A673 (cell line): Measurements from ENCODE around the gene HES5. TPM values are rescaled to one million over a fixed set of nuclear protein-coding genes. Genes with fewer than 3 reads are reported as not detected.

ENCODE experiments used
- BruUV-seq: library from RNA; stranded (reverse); fragments of 400-500 nt; replicated peaks from 2 replicates; lab custom pipeline; 2021; lab: Mats Ljungman, UMichigan
- CTCF ChIA-PET: fragments of 300-600 bp; sonication (Branson Sonifier 250); formaldehyde crosslinking; loops from one replicate; lab custom pipeline; 2022; ENCODE audit warnings: antibody characterized with exemption; lab: Charles Lee
- POLR2A ChIA-PET: fragments of 300-600 bp; sonication (Branson Sonifier 250); formaldehyde crosslinking; loops from one replicate; lab custom pipeline; 2022; ENCODE audit warnings: antibody characterized with exemption; ENCODE audit not compliant: low non-redundant PET; lab: Charles Lee
- DNase-seq: peaks from one replicate; pipeline ENCODE4 v3.0.0-alpha.2; 2015; ENCODE audit warnings: low spot score
- H3K27ac ChIP-seq: fragments of 200-600 bp; sonication (generic); 2 replicates; pipeline ENCODE4 v1.5.1; 2016; ENCODE audit warnings: mixed run types, low read depth, mild to moderate bottlenecking, mixed read lengths, antibody characterized with exemption, low read length; ENCODE audit not compliant: poor library complexity, severe bottlenecking
- H3K27me3 ChIP-seq: fragments of 200-600 bp; sonication (generic); replicated peaks from 2 replicates; pipeline ENCODE4 v1.6.1; 2017; ENCODE audit warnings: mixed run types, low read depth, mild to moderate bottlenecking, mixed read lengths, antibody characterized with exemption, low read length; ENCODE audit not compliant: insufficient read depth, poor library complexity
- H3K36me3 ChIP-seq: fragments of 200-600 bp; sonication (generic); 2 replicates; pipeline ENCODE4 v1.6.1; 2016; ENCODE audit warnings: mixed run types, mild to moderate bottlenecking, mixed read lengths, antibody characterized with exemption, low read length; ENCODE audit not compliant: insufficient read depth, poor library complexity, severe bottlenecking
- H3K4me1 ChIP-seq: fragments of 200-600 bp; sonication (generic); 2 replicates; pipeline ENCODE4 v1.6.1; 2017; ENCODE audit warnings: mixed run types, mild to moderate bottlenecking, mixed read lengths, antibody characterized with exemption, low read length; ENCODE audit not compliant: insufficient read depth, poor library complexity, severe bottlenecking
- H3K4me3 ChIP-seq: fragments of 200-600 bp; sonication (generic); 2 replicates; pipeline ENCODE4 v1.5.1; 2016; ENCODE audit warnings: low read depth, mixed run types, mild to moderate bottlenecking, mixed read lengths, low read length; ENCODE audit not compliant: poor library complexity, severe bottlenecking
- H3K9me3 ChIP-seq: fragments of 200-600 bp; sonication (generic); 2 replicates; pipeline ENCODE4 v1.6.1; 2016; ENCODE audit warnings: mixed run types, low read depth, mild to moderate bottlenecking, mixed read lengths, antibody characterized with exemption, low read length; ENCODE audit not compliant: poor library complexity, severe bottlenecking
- CTCF ChIP-seq: fragments of 300-800, 200-600 bp; sonication (generic); conservative IDR thresholded peaks from 2 replicates; pipeline ENCODE4 v1.5.1; 2017; ENCODE audit warnings: low read depth, mild to moderate bottlenecking, antibody characterized with exemption, low read length, moderate library complexity, mixed read lengths
- EZH2 ChIP-seq: fragments of 200-600 bp; sonication (generic); IDR thresholded peaks from 2 replicates; pipeline ENCODE4 v1.6.1; 2017; ENCODE audit warnings: borderline replicate concordance, low read depth, mild to moderate bottlenecking, mixed read lengths, antibody characterized with exemption, low read length; ENCODE audit not compliant: poor library complexity, severe bottlenecking
- intact Hi-C: fragments of 100-400 bp; cut with micrococcal nuclease; formaldehyde crosslinking; loops from one replicate; pipeline ENCODE4 v1.10.0; 2022; ENCODE audit not compliant: unreplicated experiment
- total RNA-seq: library from RNA; stranded (reverse); gene quantifications from 2 replicates; pipeline ENCODE4 v1.2.3, GENCODE V29; 2021

Gene HES5
- total RNA-seq, 1 experiment from 2014 or later: not detected

DNA sequence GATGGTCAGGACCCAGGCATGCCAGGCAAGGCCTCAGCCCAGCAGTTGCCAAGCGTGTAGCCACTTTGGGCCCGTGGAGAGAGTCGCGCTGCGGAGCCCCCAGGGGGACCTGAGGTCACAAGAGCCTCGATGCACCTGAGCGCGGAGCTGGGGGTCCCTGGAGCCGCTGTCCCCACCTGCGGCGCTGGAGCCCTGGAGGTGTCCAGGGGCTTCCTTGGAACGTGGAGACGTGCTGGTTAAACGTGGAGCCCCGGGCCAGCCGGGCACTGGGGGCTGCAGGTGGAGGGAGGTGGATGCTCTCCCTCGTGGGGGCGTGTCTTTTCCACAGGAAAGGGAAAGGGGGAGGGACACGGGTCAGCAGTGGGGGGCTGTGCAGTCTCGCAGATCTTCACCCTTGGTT, 50.9 kb downstream of the HES5 start:
- Histone ChIP-seq H3K4me3 (no peak overlapping the region), H3K9me3 (no peaks in the 10 kb centered on the region), H3K36me3 (no peaks in the 10 kb centered on the region), H3K4me1 (peaks cover 13% of the 10 kb centered on the region), H3K27ac (no peak overlapping the region), H3K27me3 (no peaks in the 10 kb centered on the region)
- TF ChIP-seq EZH2 (no peak), CTCF (no peak)
- CTCF ChIA-PET: no interaction called here
- BruUV-seq: no TSS peak
- intact Hi-C loops: no loop called here
- POLR2A ChIA-PET: no interaction called here
- no peak for DNase-seq

Other genes with a start within 250 kb of the HES5 start
- gene MORN1, start 138.7 kb downstream of the HES5 start, total RNA-seq: 24.7 and 29.8 TPM in 2 replicates
- 152 and 154 TPM in 2 replicates for gene RER1, start 138.4 kb downstream of the HES5 start, total RNA-seq
- 27.6 and 28.0 TPM in 2 replicates for gene PEX10, start 117.7 kb downstream of the HES5 start, total RNA-seq
- 0.13 TPM in 1 of 2 replicates, not detected in the other for gene PLCH2, start 54.0 kb downstream of the HES5 start, total RNA-seq
- gene PANK4, start 3.7 kb downstream of the HES5 start, total RNA-seq: 45.6 and 53.6 TPM in 2 replicates
- gene TNFRSF14, start 26.1 kb upstream of the HES5 start, total RNA-seq: 4.6 and 7.6 TPM in 2 replicates
- 34.8 and 41.0 TPM in 2 replicates for gene PRXL2B, start 56.5 kb upstream of the HES5 start, total RNA-seq
- gene MMEL1, start 102.8 kb upstream of the HES5 start, total RNA-seq: not detected in 2 replicates